DMS53 treated with DMSO at 0.1 percent for 48 hours (cell line): ENCODE measurements around the gene PSMG3.
A peak's percentile ranks its signal among the peaks of the same experiment; 100 is the strongest.

Source experiments
- DNase-seq: peaks from one replicate; lab custom pipeline; 2025; ENCODE audit not compliant: unreplicated experiment; lab: John Stamatoyannopoulos, UW

Gene PSMG3

DNA sequence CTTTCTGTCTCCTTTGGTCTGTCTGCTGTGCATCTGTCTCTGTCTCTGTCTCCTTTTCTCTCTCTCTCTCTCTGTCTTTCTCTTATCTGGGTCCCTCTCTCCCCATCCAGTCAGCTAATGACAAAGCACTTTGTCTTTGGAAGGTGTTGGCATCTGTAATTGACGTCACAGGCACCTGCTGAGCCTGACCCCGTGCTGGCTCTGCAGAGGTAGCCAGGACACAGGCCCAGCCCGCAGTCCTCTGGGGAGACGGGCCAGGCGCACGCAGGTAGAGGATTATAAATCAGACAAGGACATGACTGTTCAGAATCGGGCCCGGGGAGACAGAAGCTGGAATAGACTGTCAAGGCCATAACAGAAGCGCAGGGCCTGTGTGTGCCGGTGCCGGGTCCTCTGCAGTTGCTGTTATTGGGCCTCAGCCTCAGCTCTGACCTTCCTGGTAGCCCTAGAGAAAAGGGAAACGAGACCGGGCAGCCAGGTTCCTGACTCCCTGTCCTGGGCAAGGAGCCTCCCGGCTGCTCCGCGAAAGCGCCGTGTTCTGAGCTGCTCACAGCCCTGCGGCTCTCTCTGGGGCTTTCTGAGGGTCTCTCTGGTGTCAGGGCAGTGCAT lies 10.7 kb upstream of the PSMG3 start:
- DNase-seq: no peak

DNA sequence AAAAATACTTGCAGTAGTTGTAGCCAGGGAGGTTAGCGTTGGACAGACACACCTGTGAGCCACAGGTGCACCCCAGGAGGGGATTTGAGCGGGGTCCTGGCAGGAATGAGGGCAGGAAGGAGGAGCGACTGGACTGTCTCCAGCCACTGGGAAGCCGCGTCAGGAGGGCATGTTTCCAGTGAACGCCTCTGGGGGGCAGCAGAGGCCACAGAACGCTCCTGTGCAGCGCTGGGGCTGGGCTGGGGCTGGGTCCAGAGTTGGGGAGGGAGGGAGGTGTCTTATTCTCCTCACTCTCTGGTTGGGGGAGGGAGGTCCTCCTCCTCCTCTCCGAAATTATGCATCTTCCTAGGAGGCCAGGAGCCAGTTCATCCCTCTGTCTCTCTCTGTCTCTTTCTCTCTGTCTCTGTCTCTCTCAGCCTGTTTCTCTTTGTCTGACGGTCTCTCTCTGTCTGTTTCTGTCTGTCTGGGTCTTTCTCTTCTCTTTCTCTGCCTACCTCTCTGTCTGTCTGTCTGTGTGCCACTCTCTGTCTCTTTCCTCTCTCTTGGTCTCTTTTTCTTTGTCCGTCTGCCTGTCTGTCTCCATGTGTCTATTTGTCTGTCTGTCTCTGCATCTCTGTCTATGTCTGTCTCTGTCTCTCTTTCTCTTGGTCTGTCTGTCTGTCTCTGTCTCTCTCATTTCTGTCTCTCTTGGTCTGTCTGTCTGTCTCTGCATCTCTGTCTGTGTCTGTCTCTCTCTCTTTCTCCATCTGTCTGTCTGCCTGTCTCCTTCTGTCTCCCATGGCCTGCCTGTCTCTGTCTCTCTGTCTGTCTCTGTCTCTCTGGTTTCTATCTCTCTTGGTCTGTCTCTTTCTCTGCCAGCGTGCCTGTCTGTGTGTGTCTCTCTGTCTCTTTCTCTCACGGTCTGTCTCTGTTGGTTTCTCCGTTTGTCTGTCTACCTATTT lies 9.9 kb upstream of the PSMG3 start:
- peak; percentile 17 for DNase-seq

DNA sequence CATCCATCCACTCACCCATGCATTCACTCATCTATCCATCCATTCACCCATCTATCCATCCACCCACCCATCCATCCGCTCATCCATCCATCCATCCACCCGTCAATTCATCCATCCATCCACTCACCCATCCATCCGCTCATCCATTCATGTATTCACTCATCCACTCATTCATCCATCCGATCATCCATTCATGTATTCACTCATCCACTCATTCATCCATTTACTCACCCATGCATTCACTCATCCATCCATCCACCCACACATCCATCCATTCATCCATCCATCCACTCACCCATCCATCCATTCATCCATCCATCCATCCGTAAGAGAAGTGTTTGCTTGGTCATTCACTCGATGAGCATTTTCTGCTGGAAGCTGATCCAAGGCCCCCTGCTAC lies 8.7 kb upstream of the PSMG3 start:
- DNase-seq: no peak

DNA sequence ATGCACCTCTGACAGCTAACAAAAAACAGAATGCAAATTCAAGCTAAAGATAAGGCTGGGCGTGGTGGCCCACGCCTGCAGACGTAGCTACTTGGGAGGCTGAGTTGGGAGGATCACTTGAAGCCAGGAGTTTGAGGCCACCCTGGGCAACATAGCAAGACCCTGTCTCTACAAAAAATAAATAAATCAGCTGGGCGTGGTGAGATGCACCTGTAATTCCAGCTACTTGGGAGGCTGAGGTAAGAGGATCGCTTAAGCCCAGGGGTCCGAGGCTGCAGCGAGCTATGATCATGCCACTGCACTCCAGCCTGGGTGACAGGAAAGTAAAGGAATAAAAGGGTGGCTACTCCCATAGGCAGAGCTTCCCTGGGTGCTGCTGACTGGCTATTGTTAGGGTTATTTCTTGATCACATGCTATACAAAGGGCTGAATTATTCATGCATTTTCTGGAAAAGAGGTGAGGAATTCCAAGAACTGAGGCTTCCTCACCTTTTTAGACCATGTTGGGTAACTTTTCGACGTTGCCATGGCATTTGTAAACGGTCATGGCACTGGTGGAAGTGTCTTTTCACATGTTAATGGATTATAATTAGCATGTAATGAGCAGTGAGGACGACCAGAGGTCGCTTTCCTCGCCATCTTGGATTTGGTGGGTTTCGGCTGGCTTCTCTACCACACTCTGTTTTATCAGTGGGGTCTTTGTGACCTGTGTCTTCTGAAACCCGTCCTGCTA lies 6.9 kb upstream of the PSMG3 start:
- no peak for DNase-seq

DNA sequence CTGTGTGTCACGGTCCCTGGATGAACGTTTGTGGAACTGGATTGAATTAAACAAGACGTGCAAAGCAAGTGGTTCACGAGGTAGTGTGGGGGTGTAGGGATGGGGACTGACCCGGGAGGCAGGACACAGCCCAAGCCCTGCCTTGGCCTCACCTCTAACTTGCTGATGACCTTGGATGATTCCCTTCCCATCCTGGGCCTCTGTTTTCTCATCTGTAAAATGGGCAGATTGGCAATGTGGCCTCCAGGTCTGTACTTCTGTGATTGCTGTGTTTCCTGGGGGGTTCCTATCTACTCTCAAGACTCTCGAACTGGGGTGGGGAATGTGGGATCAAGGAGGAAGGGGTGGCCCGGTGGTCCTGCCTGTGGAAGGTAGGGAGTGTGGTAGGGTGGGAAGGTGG lies 6.0 kb upstream of the PSMG3 start:
- DNase-seq: no peak

DNA sequence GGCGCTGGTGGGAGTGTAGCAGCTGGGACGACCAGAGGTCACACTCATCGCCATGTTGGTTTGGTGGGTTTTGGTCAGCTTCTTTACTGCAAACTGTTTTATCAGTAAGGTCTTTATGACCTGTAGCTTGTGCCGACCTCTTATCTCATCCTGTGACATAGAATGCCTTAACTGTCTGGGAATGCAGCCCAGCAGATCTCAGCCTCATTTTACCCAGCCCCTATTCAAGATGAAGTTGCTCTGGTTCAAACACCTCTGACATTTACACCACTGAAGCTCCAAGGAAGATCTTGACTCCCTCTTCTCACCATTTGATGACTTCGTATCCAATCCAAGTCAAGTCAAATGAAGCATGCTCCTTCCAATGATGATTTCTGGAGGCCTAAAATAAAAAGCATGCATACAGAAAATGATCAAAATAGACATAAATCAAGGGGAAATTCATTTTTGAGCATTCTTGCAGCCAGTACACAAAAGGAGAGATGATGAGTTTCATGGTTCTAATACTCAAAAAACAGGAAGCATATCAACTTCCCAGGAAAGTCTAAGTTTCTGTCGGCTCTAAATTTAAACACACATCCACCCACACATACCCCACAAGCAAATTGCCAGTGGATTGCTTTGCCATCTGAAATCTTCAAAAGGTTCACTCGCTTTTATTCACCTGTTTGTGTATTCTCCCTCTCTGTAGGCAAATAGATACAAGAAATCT lies 2.4 kb upstream of the PSMG3 start:
- no peak for DNase-seq

DNA sequence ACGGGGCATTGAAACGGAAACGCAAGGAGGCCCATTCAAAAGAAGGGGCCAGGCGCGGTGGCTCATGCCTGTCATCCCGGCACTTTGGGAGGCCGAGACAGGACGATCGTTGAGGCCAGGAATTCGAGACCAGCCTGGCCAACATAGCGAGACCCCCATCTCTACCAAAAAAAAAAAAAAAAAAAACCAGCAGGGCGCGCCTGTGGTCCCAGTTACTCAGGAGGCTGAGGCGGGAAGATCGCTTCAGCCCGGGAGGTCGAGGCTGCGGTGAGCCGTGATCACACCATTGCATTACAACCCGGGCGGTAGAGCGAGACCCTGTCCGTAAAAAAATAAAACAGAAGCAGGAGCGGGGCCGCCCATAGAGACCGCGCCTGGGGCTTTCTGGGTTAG lies 396 bp downstream of the PSMG3 start:
- no peak for DNase-seq

DNA sequence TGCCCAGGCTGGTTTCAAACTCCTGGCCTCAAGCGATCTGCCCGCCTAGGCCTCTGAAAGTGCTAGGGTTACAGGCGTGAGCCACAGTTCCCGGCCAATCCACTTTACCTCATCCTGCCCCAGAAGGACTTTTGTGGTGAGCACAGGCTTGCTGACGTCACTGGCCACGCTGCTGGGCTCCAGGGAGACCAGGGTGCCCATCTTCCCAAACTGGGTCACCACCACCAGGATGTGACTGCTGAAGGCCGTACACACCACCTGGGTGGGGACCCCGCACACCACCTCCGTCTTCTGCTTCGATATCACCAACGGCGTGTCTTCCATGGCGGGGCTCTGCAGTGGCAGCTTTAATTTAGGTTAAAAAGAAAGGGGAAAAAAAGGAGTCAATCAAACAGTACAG lies 816 bp downstream of the PSMG3 start:
- DNase-seq: no peak

DNA sequence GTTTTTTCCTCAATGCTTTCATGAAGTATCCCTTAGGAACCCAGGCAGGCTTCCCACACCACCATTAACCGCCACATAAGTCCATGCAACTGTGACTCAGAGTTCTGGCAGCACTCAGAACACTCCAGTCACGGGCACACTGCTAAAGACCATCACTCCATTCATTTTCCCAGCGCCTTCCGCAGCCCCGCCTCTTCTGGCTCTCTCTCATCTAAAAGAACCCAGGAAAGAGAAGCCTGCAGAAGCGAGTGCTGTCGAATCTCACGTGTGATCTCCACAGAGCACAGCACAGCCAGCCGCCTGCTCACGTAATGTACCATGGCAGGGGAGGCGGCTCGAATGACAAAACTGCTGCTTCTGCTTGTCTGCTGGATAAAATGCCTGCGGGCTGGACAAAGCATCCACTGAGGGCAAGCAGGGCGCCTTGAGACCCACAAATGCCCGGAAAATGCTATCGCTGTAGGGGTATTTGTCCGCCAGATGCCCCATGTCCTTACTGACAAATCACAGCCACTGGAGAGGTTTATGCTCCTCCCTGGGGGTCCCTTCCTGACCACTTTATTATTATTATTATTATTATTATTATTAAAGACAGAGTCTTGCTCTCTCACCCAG lies 1.8 kb downstream of the PSMG3 start:
- DNase-seq: no peak

DNA sequence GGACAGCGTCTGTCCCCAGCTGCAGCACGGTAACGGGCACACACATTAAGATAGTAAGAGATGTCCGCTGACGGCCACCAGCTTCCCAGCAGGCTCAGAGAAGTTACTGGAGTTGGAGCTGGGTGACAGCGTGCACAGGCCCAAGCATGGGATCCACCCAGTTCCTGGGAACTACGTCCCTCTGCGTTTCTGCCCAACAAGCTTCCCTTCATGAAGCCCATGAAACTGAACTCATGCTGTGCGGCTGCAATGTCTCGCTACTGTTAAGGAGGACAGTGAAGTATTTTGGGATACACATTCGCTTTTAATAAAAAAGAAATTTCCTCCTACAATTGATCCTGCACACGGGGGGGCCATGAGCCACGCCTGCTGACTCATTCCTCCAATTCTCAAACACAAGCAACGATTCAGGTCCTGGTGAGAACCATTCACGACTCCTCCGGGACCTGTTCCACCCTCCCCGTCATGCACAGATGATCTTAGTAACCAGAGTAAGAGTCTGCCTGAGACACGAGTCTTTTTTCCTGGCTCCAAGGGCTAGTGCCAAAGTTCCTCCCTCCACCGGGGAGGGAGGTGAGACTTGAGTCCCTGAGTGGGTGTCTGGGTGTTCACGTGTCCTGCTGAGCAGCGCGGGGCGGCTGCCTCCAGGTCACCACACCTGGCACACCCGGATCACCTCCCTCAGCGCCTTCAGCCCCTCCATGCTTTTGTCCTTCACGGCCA lies 2.6 kb downstream of the PSMG3 start:
- no peak for DNase-seq

DNA sequence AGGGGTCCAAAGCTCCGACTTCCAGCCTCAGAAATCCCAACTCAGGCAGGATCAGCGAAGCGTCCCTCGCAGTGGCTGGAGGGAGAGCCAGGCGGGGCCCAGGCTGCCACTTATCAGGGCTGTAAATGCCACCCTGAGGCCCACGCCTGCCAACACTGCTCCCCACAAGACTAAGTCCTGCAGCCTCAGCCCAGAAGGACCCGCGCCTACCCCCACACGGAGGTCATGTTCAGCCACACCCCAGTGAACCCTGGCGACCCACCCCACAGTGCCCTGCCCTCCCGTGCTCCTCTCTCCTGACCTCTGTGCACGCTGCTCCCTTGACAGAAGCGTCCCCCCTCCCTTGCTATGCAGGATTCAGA lies 3.2 kb downstream of the PSMG3 start:
- no peak for DNase-seq

DNA sequence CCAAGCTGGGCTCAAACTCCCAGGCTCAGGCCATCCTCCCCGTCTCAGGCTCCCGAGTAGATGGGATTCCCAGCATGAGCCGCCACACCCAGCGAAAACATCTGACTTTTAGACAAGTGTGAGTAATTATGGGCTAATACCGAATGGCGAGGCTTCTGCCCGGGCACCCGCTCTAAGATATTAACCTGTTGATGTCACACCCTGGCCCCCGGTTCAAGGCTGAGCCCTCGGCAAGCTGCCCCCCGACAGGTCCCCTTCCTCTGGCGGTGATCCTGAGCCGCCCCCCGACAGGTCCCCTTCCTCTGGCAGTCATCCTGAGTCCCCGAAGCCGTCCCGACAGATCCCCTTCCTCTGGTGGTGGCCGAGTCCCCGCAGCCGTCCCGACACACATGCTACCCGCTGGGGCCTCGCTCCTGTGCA lies 5.2 kb downstream of the PSMG3 start:
- no peak for DNase-seq

DNA sequence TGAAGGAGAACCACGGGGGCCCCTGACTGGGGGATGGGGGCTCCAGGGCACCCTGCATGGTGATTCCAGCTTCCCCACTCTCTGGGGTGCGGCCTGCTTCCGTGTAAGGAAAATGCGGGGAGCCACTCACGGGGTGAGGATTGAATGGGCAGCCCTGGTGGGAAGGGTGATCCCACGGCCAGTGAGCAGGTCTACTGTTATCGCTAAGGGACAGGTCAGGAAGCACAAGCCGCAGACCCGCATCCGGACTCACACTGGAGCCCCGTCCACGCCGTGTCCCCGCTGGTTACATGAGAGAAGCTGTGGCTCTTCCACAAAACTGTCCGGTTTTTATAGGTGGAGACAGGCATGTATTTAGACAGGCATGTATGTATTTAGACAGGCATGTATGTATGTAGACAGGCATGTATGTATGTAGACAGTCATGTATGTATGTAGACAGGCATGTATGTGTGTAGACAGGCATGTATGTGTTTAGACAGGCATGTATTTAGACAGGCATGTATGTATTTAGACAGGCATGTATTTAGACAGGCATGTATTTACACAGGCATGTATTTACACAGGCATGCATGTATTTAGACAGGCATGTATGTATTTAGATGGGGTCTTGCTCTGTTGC lies 5.7 kb downstream of the PSMG3 start:
- no peak for DNase-seq

DNA sequence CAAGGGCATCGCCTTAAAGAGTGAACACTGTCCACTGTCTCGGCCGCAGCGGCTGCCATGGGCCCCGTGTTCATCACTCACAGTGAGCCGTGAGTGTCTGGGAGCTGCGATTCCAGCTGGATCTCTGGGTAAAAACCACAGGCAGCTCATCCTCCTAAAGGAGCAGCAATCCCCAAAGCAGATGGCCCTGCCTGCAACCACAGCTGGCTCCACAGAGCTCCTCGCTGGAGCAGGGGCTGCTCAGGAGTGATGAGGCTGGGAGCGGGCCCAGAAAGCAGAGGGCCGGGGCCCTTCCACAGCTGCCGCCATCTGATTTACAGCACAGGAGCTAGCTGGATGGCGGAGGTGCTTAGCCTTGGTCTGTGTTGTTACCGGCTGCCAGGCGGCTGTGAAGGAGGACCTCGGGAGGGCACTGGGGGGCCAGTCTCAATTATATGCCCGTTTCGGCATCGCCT lies 7.2 kb downstream of the PSMG3 start:
- DNase-seq: no peak

DNA sequence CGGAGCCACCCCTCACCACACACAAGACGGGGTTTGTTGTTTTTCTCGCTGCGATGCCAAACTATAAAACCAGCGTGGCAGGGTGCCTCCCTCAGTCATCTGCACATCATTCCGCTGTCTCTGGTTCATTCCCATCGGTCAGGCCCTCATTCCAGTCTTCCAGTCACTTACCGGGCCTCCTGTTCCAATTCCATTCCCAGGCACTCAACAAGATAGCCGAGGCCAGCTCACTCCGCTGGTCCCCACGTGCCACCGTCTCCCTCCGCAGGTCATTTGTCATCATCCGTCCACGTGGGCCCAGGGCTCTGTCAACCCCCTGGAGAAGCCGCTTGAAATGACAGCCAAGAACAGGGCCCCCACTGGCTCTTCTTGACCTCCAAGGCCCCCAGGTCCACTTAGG lies 7.7 kb downstream of the PSMG3 start:
- no peak for DNase-seq

DNA sequence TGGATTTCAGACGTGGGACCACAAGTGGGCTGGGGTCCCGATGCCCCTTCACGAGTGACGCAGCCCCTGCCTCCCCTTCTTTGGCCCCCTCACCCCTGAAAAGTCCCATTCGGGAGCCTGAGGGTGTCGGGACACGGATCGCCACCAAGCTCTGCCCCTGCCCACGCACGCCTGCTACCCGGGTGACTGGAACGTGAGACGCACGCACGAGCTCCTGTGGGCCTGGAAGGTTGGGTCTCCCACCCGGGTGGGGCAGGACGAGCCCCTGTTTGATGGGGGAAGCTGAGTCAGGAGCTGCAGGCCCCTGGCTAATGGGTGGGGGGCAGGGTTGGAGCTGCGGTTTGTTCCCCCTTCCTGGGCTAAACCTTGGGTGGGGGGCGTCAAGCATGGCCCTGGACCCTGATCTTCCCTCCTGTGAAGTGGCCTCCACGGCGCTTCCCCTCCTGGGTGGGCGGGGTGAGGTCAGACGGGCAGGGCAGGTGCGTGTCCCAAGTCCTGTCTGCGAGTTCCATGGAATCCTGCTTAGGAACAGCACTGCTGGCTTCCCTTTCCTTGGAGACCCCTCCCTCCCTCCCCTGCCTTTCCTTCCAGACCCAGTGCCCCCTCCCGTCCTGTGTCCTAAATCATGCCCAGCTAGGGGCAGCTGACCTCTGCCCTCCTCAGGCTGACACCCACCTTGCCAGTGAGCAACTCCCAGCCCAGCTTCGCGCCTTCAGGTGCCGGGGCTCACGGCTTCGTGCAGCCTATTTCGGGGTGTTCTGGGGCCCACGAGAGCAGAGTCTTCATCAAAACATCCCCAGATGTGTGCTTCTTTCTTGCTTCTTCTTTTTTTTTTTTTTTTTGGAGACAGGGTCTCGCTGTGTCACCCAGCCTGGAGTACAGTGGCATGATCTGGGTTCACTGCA lies 8.5 kb downstream of the PSMG3 start:
- DNase-seq: no peak

DNA sequence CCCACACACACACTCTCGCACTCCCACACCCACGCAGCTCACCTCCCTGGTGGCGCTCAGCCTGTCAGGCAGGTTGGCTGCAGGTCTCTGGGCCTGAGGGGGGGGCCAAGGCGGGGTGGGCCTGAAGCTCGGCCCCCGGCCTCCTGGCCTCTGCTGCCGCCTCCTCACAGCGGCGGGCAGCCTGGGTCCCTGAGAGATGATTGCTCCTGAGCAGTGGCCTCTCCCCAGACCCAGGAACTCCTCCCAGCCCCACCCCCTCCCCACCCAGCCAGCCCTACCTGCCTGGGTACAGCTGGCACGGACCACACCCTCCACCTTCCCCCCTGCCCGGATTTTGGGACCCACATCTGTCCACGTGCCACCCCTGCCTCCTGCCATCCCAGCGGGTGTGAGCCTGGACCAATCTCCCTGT lies 9.2 kb downstream of the PSMG3 start:
- DNase-seq: no peak
